Measurements from ENCODE around the gene PTMS. TPM values are rescaled to one million over a fixed set of nuclear protein-coding genes. Genes with fewer than 3 reads are reported as not detected.

PTMS gene
- total RNA-seq, 1 experiment from 2014 or later = 370 TPM

- H3K4me3 Mint-ChIP-seq = no peak overlapping the region
- TF ChIP-seq PRDM15 (CRISPR knock-in tag; IDR thresholded peaks at IDR 0.05) = 0 out of 2 replicates have a peak, but pooled peaks have one; percentile 8
- TF ChIP-seq MLX (CRISPR knock-in tag; IDR thresholded peaks at IDR 0.05) = no peak
- no peak for TF ChIP-seq ZNF263 (CRISPR knock-in tag; IDR thresholded peaks at IDR 0.05; ENCODE audit: low read depth)
- H3K9me3 Mint-ChIP-seq = no peaks in the 10 kb centered on the region
- H3K27ac Mint-ChIP-seq = peak overlapping the region; percentile 36
- H3K4me1 Mint-ChIP-seq = peaks cover 18% of the 10 kb centered on the region
- peaks cover 48% of the 10 kb centered on the region for H3K27me3 Mint-ChIP-seq (ENCODE audit: low read depth)
- ChIA-PET POLR2A (interaction anchor here (0.7 kb wide), 1 partner anchor 19 kb away, joined by 3 read pairs; no protein-coding TSS in a partner anchor), CTCF (interaction anchor here (1.0 to 3.0 kb wide), 5 partner anchors 11 to 190 kb away, joined by 3 to 14 read pairs (median 4); partner anchors contain the start of genes GPR162 and PTMS)
- ATAC-seq = peak; percentile 44; the same call in 1 of the 2 replicates
- no peak for DNase-seq (ENCODE audit: low spot score)
- no peaks in the 10 kb centered on the region for H3K36me3 Mint-ChIP-seq
These were observed 44.6 kb downstream of the PTMS start for GRCh38 chr12:6810758-6811157.

GRCh38 chr12:6813363-6813762 is 47.2 kb downstream of the PTMS start:
- Mint-ChIP-seq H3K4me1 (peaks cover 26% of the 10 kb centered on the region), H3K4me3 (no peak overlapping the region), H3K27ac (no peak overlapping the region), H3K36me3 (no peaks in the 10 kb centered on the region), H3K27me3 (ENCODE audit: low read depth) (peaks cover 44% of the 10 kb centered on the region), H3K9me3 (no peaks in the 10 kb centered on the region)
- ChIA-PET POLR2A (interaction anchor here (0.7 kb wide), 1 partner anchor 60 kb away, joined by 6 read pairs; no protein-coding TSS in a partner anchor), CTCF (interaction anchor here (1.0 to 1.2 kb wide), 3 partner anchors 12 to 193 kb away, joined by 3 to 4 read pairs (median 4); no protein-coding TSS in a partner anchor)
- DNase-seq (ENCODE audit: low spot score) (no peak), ATAC-seq (no peak)
- no peak for TF ChIP-seq ZNF423 (CRISPR knock-in tag; IDR thresholded peaks at IDR 0.05)
- TF ChIP-seq PREB (CRISPR knock-in tag; IDR thresholded peaks at IDR 0.05; ENCODE audit: borderline replicate concordance) = no peak
- no peak for TF ChIP-seq SP1 (CRISPR knock-in tag; conservative IDR thresholded peaks at IDR 0.05)
- TF ChIP-seq TP53 (CRISPR knock-in tag; IDR thresholded peaks at IDR 0.05) = no peak
- no peak for TF ChIP-seq ZNF425 (CRISPR knock-in tag; conservative IDR thresholded peaks at IDR 0.05)
- no peak for TF ChIP-seq JUN (CRISPR knock-in tag; IDR thresholded peaks at IDR 0.05)
- no peak for TF ChIP-seq ZNF671 (CRISPR knock-in tag; IDR thresholded peaks at IDR 0.05)
- no peak for TF ChIP-seq JAZF1 (CRISPR knock-in tag; IDR thresholded peaks at IDR 0.05)

- ChIA-PET POLR2A (no interaction called here), CTCF (interaction anchor here (1.0 to 2.5 kb wide), 3 partner anchors 8 to 63 kb away, joined by 3 to 9 read pairs (median 7); partner anchors contain the start of genes MLF2 and PTMS)
- peaks cover 52% of the 10 kb centered on the region for H3K27me3 Mint-ChIP-seq (ENCODE audit: low read depth)
- no peaks in the 10 kb centered on the region for H3K36me3 Mint-ChIP-seq
- H3K9me3 Mint-ChIP-seq = no peaks in the 10 kb centered on the region
- no peak for ATAC-seq
- H3K27ac Mint-ChIP-seq = peak overlapping the region; percentile 9; the same call in 1 of the 2 replicates
- TF ChIP-seq CBFB (CRISPR knock-in tag; IDR thresholded peaks at IDR 0.05; ENCODE audit: low read depth) = no peak
- no peak for TF ChIP-seq RORB (CRISPR knock-in tag; IDR thresholded peaks at IDR 0.05)
- no peak for TF ChIP-seq MXD4 (CRISPR knock-in tag; IDR thresholded peaks at IDR 0.05; ENCODE audit: borderline replicate concordance)
- TF ChIP-seq GTF2I (CRISPR knock-in tag; conservative IDR thresholded peaks at IDR 0.05) = no peak
- no peak for TF ChIP-seq GABPB1 (CRISPR knock-in tag; IDR thresholded peaks at IDR 0.05)
- no peak for TF ChIP-seq TEAD4 (CRISPR knock-in tag; IDR thresholded peaks at IDR 0.05)
- TF ChIP-seq PRDM15 (CRISPR knock-in tag; IDR thresholded peaks at IDR 0.05) = no peak
- TF ChIP-seq E2F1 (CRISPR knock-in tag; IDR thresholded peaks at IDR 0.05) = no peak
- TF ChIP-seq KAT7 (CRISPR knock-in tag; IDR thresholded peaks at IDR 0.05; ENCODE audit: borderline replicate concordance) = no peak
- peaks cover 36% of the 10 kb centered on the region for H3K4me1 Mint-ChIP-seq
- no peak overlapping the region for H3K4me3 Mint-ChIP-seq
- no peak for DNase-seq (ENCODE audit: low spot score)
These were observed 50.4 kb downstream of the PTMS start for GRCh38 chr12:6816598-6816997.

Data from WTC11 (cell line).